A673 (cell line): ENCODE measurements around the gene FGGY. TPM values are rescaled to one million over a fixed set of nuclear protein-coding genes. Genes with fewer than 3 reads are reported as not detected.

Source experiments
- BruUV-seq: library from RNA; stranded (reverse); fragments of 400-500 nt; replicated peaks from 2 replicates; lab custom pipeline; 2021; lab: Mats Ljungman, UMichigan
- CTCF ChIA-PET: fragments of 300-600 bp; sonication (Branson Sonifier 250); formaldehyde crosslinking; loops from one replicate; lab custom pipeline; 2022; ENCODE audit warnings: antibody characterized with exemption; lab: Charles Lee
- POLR2A ChIA-PET: fragments of 300-600 bp; sonication (Branson Sonifier 250); formaldehyde crosslinking; loops from one replicate; lab custom pipeline; 2022; ENCODE audit warnings: antibody characterized with exemption; ENCODE audit not compliant: low non-redundant PET; lab: Charles Lee
- DNase-seq: peaks from one replicate; pipeline ENCODE4 v3.0.0-alpha.2; 2015; ENCODE audit warnings: low spot score
- H3K27ac ChIP-seq: fragments of 200-600 bp; sonication (generic); 2 replicates; pipeline ENCODE4 v1.5.1; 2016; ENCODE audit warnings: mixed run types, low read depth, mild to moderate bottlenecking, mixed read lengths, antibody characterized with exemption, low read length; ENCODE audit not compliant: poor library complexity, severe bottlenecking
- H3K27me3 ChIP-seq: fragments of 200-600 bp; sonication (generic); replicated peaks from 2 replicates; pipeline ENCODE4 v1.6.1; 2017; ENCODE audit warnings: mixed run types, low read depth, mild to moderate bottlenecking, mixed read lengths, antibody characterized with exemption, low read length; ENCODE audit not compliant: insufficient read depth, poor library complexity
- H3K36me3 ChIP-seq: fragments of 200-600 bp; sonication (generic); 2 replicates; pipeline ENCODE4 v1.6.1; 2016; ENCODE audit warnings: mixed run types, mild to moderate bottlenecking, mixed read lengths, antibody characterized with exemption, low read length; ENCODE audit not compliant: insufficient read depth, poor library complexity, severe bottlenecking
- H3K4me1 ChIP-seq: fragments of 200-600 bp; sonication (generic); 2 replicates; pipeline ENCODE4 v1.6.1; 2017; ENCODE audit warnings: mixed run types, mild to moderate bottlenecking, mixed read lengths, antibody characterized with exemption, low read length; ENCODE audit not compliant: insufficient read depth, poor library complexity, severe bottlenecking
- H3K4me3 ChIP-seq: fragments of 200-600 bp; sonication (generic); 2 replicates; pipeline ENCODE4 v1.5.1; 2016; ENCODE audit warnings: low read depth, mixed run types, mild to moderate bottlenecking, mixed read lengths, low read length; ENCODE audit not compliant: poor library complexity, severe bottlenecking
- H3K9me3 ChIP-seq: fragments of 200-600 bp; sonication (generic); 2 replicates; pipeline ENCODE4 v1.6.1; 2016; ENCODE audit warnings: mixed run types, low read depth, mild to moderate bottlenecking, mixed read lengths, antibody characterized with exemption, low read length; ENCODE audit not compliant: poor library complexity, severe bottlenecking
- EZH2 ChIP-seq: fragments of 200-600 bp; sonication (generic); IDR thresholded peaks from 2 replicates; pipeline ENCODE4 v1.6.1; 2017; ENCODE audit warnings: borderline replicate concordance, low read depth, mild to moderate bottlenecking, mixed read lengths, antibody characterized with exemption, low read length; ENCODE audit not compliant: poor library complexity, severe bottlenecking
- intact Hi-C: fragments of 100-400 bp; cut with micrococcal nuclease; formaldehyde crosslinking; loops from one replicate; pipeline ENCODE4 v1.10.0; 2022; ENCODE audit not compliant: unreplicated experiment
- total RNA-seq: library from RNA; stranded (reverse); gene quantifications from 2 replicates; pipeline ENCODE4 v1.2.3, GENCODE V29; 2021
- TF ChIP-seq, protein P1 (sequence below): fragments of 300-800, 200-600 bp; sonication (generic); conservative IDR thresholded peaks from 2 replicates; pipeline ENCODE4 v1.5.1; 2017; ENCODE audit warnings: low read depth, mild to moderate bottlenecking, antibody characterized with exemption, low read length, moderate library complexity, mixed read lengths

Gene FGGY
- total RNA-seq, 1 experiment from 2014 or later, result 2.6 TPM

DNA sequence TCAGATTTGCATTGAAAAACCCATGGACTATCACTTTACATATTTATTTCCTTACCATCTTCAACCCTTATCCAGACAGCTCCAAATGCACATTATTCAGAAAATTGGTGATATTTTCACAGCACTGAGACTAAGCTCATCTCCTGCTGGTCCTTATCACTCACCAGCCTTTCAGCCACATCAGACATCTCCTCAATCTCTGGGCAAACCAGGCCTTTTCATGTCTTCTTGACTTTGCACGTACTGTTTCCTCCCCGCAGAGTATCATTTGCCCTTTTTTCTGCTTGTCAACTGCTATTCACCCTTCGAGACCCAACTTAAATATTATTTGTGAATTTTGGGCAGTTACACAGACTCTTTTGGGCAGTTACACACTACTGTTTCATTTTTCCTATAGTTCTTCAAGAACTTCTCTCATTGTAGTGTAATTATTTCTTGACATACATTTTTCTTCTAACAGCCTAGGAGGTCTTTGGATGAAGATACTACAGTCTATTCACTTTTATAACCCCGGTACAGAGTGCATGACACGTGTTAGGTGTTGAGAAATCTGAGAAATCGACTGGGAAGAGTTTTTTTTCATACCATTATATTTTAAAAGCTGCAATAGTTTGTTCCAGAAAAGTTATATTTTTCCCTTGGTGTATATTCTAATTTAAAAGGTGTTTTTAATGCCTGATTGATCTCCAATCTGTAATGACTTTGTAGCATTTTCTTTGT is 98.0 kb downstream of the FGGY start:
- BruUV-seq, result no TSS peak
- intact Hi-C loops, result no loop called here
- Histone ChIP-seq H3K4me1 (no peaks in the 10 kb centered on the region), H3K9me3 (no peaks in the 10 kb centered on the region), H3K36me3 (no peaks in the 10 kb centered on the region), H3K27me3 (no peaks in the 10 kb centered on the region), H3K27ac (no peak overlapping the region), H3K4me3 (no peak overlapping the region)
- no peak for DNase-seq
- TF ChIP-seq, protein P1, sequence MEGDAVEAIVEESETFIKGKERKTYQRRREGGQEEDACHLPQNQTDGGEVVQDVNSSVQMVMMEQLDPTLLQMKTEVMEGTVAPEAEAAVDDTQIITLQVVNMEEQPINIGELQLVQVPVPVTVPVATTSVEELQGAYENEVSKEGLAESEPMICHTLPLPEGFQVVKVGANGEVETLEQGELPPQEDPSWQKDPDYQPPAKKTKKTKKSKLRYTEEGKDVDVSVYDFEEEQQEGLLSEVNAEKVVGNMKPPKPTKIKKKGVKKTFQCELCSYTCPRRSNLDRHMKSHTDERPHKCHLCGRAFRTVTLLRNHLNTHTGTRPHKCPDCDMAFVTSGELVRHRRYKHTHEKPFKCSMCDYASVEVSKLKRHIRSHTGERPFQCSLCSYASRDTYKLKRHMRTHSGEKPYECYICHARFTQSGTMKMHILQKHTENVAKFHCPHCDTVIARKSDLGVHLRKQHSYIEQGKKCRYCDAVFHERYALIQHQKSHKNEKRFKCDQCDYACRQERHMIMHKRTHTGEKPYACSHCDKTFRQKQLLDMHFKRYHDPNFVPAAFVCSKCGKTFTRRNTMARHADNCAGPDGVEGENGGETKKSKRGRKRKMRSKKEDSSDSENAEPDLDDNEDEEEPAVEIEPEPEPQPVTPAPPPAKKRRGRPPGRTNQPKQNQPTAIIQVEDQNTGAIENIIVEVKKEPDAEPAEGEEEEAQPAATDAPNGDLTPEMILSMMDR, result no peak
- CTCF ChIA-PET, result no interaction called here
- POLR2A ChIA-PET, result no interaction called here

DNA sequence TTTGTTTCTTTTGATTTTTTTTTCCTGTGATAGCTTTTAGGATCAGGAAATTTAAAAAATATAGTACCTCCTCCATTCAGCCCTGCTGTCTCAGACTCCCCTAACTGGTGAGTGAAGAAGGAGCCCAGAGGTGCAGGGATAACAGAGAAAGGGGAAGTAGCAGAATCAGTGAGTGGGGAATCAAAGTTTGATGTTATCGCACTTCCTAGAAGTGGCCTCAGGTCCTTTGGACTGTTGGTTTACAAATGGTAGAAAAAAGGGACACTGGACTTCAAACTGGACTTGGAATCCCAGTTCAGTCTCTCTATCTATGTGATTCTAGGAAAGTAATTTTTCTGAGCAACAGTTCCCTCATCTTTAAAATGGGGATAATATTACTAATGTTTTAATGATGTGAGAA is 99.5 kb downstream of the FGGY start:
- ChIA-PET CTCF (no interaction called here), POLR2A (no interaction called here)
- no TSS peak for BruUV-seq
- Histone ChIP-seq H3K27me3 (no peaks in the 10 kb centered on the region), H3K27ac (no peak overlapping the region), H3K9me3 (no peaks in the 10 kb centered on the region), H3K36me3 (no peaks in the 10 kb centered on the region), H3K4me3 (no peak overlapping the region), H3K4me1 (no peaks in the 10 kb centered on the region)
- no peak for DNase-seq
- intact Hi-C loops, result no loop called here
- TF ChIP-seq EZH2, result no peak
- TF ChIP-seq, protein P1, result no peak

DNA sequence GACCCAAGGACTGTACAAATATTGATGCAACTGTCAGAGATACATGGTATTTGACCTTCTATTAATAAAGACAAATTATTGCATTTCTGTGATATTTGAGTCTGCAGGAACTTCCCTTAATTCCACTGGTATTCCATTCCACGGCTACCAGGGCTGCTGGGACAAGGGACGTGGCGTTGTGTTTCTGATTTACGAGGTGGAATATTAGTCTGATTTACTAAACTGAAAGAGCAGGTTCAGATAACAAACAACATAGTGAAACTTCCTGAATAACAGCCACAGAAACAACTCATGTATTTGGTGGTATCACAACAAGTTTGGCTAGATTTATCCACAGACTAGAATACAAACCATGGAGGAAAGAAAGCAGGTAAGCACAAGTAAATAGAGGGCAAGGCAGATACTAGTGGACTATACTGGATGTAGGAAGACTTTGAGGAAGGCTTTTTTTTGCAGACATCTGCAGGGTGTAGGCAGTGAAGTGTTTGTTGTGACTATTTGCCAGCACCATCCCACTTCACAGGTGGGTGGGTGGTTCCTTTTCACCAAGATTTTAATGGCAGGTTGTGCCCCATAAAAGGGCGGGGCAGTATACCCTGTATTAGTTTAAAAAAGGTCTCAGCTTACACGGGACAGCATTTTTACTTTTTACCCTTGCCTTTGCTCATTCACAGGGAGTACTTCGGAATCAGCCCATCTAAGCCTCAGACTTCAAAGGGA is 100.4 kb downstream of the FGGY start:
- no TSS peak for BruUV-seq
- Histone ChIP-seq H3K36me3 (no peaks in the 10 kb centered on the region), H3K9me3 (no peaks in the 10 kb centered on the region), H3K27ac (no peak overlapping the region), H3K4me3 (no peak overlapping the region), H3K27me3 (no peaks in the 10 kb centered on the region), H3K4me1 (no peaks in the 10 kb centered on the region)
- intact Hi-C loops, result no loop called here
- TF ChIP-seq, protein P1, result no peak
- TF ChIP-seq EZH2, result no peak
- no peak for DNase-seq
- ChIA-PET POLR2A (no interaction called here), CTCF (no interaction called here)
